RWPE2 (cell line): Measurements from ENCODE around the gene EFNA2.
A peak's percentile ranks its signal among the peaks of the same experiment; 100 is the strongest.

Experiments used
- ATAC-seq: fragments of 200-7000 bp; cut with Tn5 transposase; 3 replicates; pipeline ENCODE4 v1.9.1; 2021; ENCODE audit warnings: low read depth
- DNase-seq: peaks from one replicate; pipeline ENCODE4 v3.0.0-alpha.2; 2020; ENCODE audit warnings: low spot score
- H3K27ac ChIP-seq: fragments of 450-650 bp; 2 replicates; pipeline ENCODE4 v1.5.1; 2017; ENCODE audit warnings: mild to moderate bottlenecking; ENCODE audit not compliant: poor library complexity, severe bottlenecking
- H3K27me3 ChIP-seq: fragments of 250-450 bp; sonication (Bioruptor Pico); 2 replicates; pipeline ENCODE4 v1.5.1; 2021; ENCODE audit warnings: mild to moderate bottlenecking, moderate library complexity; ENCODE audit not compliant: insufficient read depth, poor library complexity, severe bottlenecking
- H3K36me3 ChIP-seq: fragments of 250-450 bp; sonication (Bioruptor Pico); 2 replicates; pipeline ENCODE4 v1.5.1; 2020; ENCODE audit warnings: low read depth, mild to moderate bottlenecking, moderate library complexity
- H3K4me1 ChIP-seq: fragments of 250-450 bp; sonication (Bioruptor Pico); 2 replicates; pipeline ENCODE4 v1.5.1; 2021; ENCODE audit warnings: mild to moderate bottlenecking, moderate library complexity; ENCODE audit not compliant: insufficient read depth, poor library complexity, severe bottlenecking
- H3K4me3 ChIP-seq: fragments of 250-450 bp; sonication (Bioruptor Pico); 2 replicates; pipeline ENCODE4 v1.5.1; 2021; ENCODE audit warnings: mild to moderate bottlenecking, moderate library complexity; ENCODE audit not compliant: severe bottlenecking
- H3K9me3 ChIP-seq: fragments of 250-450 bp; sonication (Bioruptor Pico); 2 replicates; pipeline ENCODE4 v1.5.1; 2021; ENCODE audit warnings: mild to moderate bottlenecking, moderate library complexity; ENCODE audit not compliant: severe bottlenecking
- CTCF ChIP-seq: fragments of 450-650 bp; IDR thresholded peaks from one replicate; pipeline ENCODE4 v1.5.1; 2017; ENCODE audit warnings: mild to moderate bottlenecking, moderate library complexity; ENCODE audit not compliant: poor library complexity, severe bottlenecking

The EFNA2 gene

GRCh38 chr19:1295169-1296012 is 9.7 kb downstream of the EFNA2 start:
- H3K4me3 ChIP-seq, result no peak overlapping the region

GRCh38 chr19:1296078-1296477 is 10.4 kb downstream of the EFNA2 start:
- Histone ChIP-seq H3K36me3 (no peaks in the 10 kb centered on the region), H3K9me3 (no peaks in the 10 kb centered on the region), H3K4me3 (no peak overlapping the region), H3K4me1 (no peaks in the 10 kb centered on the region), H3K27me3 (peaks cover 4% of the 10 kb centered on the region), H3K27ac (no peak overlapping the region)
- TF ChIP-seq CTCF, result no peak
- DNase-seq, result no peak
- no peak for ATAC-seq

More at GRCh38 chr19:1295169-1296012, 9.7 kb downstream of the EFNA2 start:
- DNase-seq (no peak), ATAC-seq (peak; percentile 33; the same call in 1 of the 3 replicates)
- Histone ChIP-seq H3K36me3 (no peaks in the 10 kb centered on the region), H3K9me3 (no peaks in the 10 kb centered on the region), H3K27ac (no peak overlapping the region), H3K4me1 (no peaks in the 10 kb centered on the region), H3K27me3 (peaks cover 4% of the 10 kb centered on the region)
- no peak for TF ChIP-seq CTCF

GRCh38 chr19:1296575-1297271 is 11.1 kb downstream of the EFNA2 start:
- TF ChIP-seq CTCF, result no peak
- no peaks in the 10 kb centered on the region for H3K4me1 ChIP-seq
- no peak overlapping the region for H3K27ac ChIP-seq
- DNase-seq (no peak), ATAC-seq (no peak)
- H3K9me3 ChIP-seq, result no peaks in the 10 kb centered on the region
- H3K36me3 ChIP-seq, result no peaks in the 10 kb centered on the region
- no peak overlapping the region for H3K4me3 ChIP-seq
- peaks cover 4% of the 10 kb centered on the region for H3K27me3 ChIP-seq

GRCh38 chr19:1298235-1298634 is 12.6 kb downstream of the EFNA2 start:
- H3K4me1 ChIP-seq, result no peaks in the 10 kb centered on the region
- no peak for DNase-seq
- no peak overlapping the region for H3K27ac ChIP-seq
- no peaks in the 10 kb centered on the region for H3K36me3 ChIP-seq
- peaks cover 4% of the 10 kb centered on the region for H3K27me3 ChIP-seq
- TF ChIP-seq CTCF, result no peak
- no peak overlapping the region for H3K4me3 ChIP-seq
- H3K9me3 ChIP-seq, result no peaks in the 10 kb centered on the region
- ATAC-seq, result no peak
